NOMO-1 (cell line): ENCODE data around the gene CTU2.

Experiments used
- DNase-seq, 2 experiments: peaks; one replicate each; lab custom pipeline; 2025; ENCODE audit not compliant: unreplicated experiment in 2 of 2; lab: John Stamatoyannopoulos, UW

The CTU2 gene

GRCh38 chr16:88726408-88726749, 20.1 kb downstream of the CTU2 start:
- no peak for DNase-seq

GRCh38 chr16:88726981-88727380, 20.7 kb downstream of the CTU2 start:
- no peak for DNase-seq

GRCh38 chr16:88727871-88728270, 21.6 kb downstream of the CTU2 start:
- DNase-seq: no peak

GRCh38 chr16:88730632-88731607, 24.6 kb downstream of the CTU2 start:
- DNase-seq: no peak

- no peak for DNase-seq
Observed at GRCh38 chr16:88731699-88732098, 25.4 kb downstream of the CTU2 start.

GRCh38 chr16:88732172-88732960, 26.1 kb downstream of the CTU2 start:
- DNase-seq: no peak

- DNase-seq: no peak
Observed at GRCh38 chr16:88732961-88733294, 26.6 kb downstream of the CTU2 start.

- no peak for DNase-seq
Observed at GRCh38 chr16:88733630-88734360, 27.5 kb downstream of the CTU2 start.

GRCh38 chr16:88734361-88734728, 28.0 kb downstream of the CTU2 start:
- no peak for DNase-seq

GRCh38 chr16:88735121-88735520, 28.8 kb downstream of the CTU2 start:
- DNase-seq: no peak

GRCh38 chr16:88735616-88736015, 29.3 kb downstream of the CTU2 start:
- DNase-seq: no peak

- DNase-seq: no peak
Observed at GRCh38 chr16:88736088-88736487, 29.8 kb downstream of the CTU2 start.

GRCh38 chr16:88736496-88736895, 30.2 kb downstream of the CTU2 start:
- no peak for DNase-seq

GRCh38 chr16:88737298-88738150, 31.2 kb downstream of the CTU2 start:
- DNase-seq: peak; percentile 77 to 82

- DNase-seq: no peak
Observed at GRCh38 chr16:88738151-88739084, 32.1 kb downstream of the CTU2 start.

GRCh38 chr16:88739139-88739976, 33.1 kb downstream of the CTU2 start:
- no peak for DNase-seq

GRCh38 chr16:88739977-88740726, 33.8 kb downstream of the CTU2 start:
- DNase-seq: no peak

GRCh38 chr16:88740727-88741055, 34.4 kb downstream of the CTU2 start:
- DNase-seq: no peak
